ENCODE measurements around the gene MALSU1.

The MALSU1 gene

GRCh38 chr7:23336799-23337283, 37.7 kb downstream of the MALSU1 start:
- DNase-seq = no peak

- DNase-seq = no peak
Observed at GRCh38 chr7:23337374-23337773, 38.2 kb downstream of the MALSU1 start.

DNA sequence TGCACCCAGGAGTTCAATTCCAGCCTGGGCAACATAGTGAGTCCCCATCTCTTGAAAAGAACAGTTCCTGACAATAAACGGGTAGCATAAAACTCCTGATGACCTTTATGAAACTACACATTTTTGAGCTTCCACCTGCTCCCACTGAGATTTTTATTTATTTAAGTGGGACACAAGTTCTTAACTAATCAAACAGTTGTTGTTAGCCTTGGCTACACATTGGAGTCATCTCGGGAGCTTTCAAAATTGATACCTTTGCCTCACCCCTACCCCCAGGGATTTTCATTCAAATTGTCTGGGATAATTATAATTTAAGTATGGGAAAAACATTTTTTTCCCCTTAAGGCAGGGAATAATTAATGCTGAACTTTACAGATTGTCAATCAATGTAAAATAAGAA, 39.3 kb downstream of the MALSU1 start:
- no peak for DNase-seq

DNA sequence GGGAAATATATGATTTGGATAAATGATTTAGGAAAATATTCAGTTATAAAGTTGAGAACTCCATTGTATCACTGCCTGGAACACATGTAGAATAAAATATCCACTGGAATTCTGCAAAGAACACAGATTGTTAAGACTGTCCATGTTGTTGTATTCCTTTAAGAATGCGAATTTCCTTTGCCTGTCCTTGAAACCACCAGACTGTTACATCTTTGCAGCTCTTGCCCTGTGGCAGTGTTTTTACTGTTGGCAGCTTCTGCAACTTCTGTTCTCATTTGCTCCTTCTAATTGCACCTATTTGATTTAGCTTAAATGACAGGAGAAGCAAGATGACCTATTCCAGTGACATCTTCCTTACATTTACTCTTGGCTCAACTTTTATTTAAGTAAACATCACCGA, 39.7 kb downstream of the MALSU1 start:
- no peak for DNase-seq

DNA sequence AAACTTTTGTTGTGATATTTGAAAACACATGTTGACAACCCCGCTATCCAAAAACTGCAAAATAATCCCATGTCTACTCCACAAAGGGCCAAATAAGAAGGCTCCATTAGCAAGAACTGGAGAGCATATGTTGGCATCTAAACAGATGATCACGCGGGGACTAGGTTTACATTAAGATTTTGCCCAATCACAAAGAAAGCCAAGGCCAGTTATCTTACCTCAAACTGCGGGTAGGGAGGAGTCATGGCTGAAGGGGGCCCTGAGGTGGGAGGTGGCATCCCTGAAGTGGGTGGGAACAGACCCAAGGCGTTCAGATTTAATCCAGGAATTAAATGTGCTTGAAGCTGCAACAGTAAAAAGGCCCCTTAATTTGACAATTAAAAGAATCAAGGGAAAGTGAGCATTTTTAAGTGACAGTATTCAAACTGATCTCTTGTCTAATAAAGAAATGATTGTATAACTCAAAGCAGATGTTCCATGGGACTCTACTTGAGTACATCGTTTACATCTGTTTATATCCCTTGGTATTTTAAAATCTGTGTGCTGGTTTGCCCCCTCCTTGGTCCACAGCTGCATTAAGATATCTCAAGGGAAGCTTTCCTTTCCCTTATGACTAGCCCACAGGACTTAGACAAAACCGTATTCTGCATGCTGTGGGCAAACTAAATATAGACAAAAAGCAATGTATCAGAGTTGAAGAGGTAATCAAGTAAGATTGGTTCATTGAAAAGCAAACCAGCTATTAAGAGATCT, 42.9 kb downstream of the MALSU1 start:
- no peak for DNase-seq

GRCh38 chr7:23343102-23343501, 44.0 kb downstream of the MALSU1 start:
- DNase-seq = no peak

DNA sequence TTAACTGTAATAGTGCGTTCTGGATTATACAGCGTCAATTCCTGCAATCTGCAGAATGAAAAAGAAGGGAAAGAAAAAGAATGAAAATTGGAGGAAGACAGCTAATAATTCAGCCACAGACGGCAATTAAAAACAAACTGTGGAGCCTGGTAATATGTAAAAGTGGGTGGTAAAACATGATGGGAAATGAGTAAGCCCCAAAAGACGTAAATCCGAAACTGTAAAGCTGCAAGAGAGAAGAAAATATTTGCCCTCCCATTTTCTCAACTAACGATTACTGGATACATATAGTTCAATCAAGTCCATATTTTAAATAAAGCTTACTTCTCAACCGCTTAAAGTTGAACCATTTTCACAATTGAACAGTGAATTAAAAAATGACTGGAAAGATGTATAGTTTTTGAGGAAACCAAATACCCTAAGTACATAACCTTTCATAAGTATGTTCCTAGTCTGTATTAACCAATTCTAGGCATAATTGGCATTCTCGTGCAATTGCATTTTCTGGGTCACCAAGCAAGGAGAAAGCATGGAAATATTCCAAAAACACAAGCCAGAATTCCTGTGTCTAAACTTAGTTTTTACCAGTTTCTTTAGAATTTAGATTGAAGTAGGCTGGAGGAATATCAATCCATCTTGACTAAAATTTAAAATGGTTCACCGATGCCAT, 44.8 kb downstream of the MALSU1 start:
- DNase-seq = no peak

DNA sequence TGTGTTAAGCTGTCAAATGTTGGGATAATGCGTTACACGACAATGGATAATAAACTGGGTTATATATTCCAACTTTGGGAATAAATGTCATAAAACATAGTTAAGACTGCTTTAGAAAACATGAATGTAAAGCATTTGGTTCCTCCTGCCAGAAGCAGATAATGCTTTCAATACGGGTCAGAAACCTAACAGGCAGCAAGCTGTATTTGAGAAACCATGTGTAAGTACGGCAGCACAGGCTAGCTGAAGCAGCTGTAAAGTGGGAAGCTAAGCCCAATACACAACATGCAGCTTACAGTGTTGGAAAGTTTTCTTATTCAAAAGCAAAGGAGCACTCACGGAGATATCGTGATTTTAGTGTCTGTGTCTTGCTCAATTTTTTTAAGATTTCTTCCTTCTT, 46.5 kb downstream of the MALSU1 start:
- DNase-seq = no peak

- DNase-seq = no peak
Observed at GRCh38 chr7:23346316-23346715, 47.2 kb downstream of the MALSU1 start.

DNA sequence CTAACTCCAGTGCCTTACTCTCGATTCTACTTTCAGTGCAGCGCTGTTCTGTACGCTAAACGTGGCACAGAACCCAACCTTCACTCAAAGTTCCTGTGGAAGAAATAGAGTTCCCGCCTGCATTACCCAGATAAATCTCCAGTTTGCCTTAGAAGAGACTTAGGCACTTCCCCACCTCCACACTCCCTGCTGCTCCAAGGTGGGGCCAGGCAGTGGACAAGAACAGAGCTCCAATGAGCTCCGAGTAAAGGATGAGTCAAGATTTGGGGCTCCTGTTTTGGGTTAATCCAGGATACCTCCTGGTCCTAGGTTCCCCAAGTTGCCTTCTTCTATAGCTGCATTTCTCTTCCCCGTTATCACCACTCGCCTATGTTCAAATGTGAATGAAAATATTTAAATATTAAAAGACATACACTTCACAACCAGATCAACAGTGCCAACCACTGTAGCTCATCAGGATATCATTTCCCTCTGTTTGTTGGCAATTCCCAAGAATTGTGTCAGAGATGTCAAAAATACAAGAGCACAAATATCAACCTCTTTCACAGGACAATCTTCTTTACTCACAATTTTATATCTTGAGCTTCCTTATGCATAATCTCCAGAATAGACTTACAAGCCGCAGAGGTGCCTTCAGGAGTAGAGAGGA, 48.0 kb downstream of the MALSU1 start:
- DNase-seq = no peak

DNA sequence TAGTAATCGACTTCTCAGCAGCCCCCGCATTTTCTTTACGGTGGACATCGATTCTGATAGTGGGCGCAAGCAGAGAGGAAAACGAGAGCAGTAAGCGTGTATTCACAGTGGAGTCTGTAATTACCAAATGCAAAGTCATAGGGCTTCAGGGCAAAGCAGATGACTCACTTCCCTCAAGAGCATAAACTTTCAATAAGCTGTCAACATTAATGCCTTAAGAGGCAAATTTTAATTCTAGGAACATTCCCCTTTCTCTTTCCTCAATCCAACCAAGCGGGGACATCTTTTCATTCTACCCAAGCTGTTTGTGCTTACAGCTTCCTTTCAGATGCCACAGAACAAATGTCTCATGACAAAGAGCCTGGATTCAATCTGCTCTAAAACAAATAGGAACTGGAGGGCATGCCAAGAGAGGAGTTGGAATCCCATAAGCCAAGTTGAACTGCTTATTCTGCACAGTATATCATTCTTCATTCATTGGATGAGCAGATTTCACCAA, 48.6 kb downstream of the MALSU1 start:
- no peak for DNase-seq

GRCh38 chr7:23349484-23350157, 50.5 kb downstream of the MALSU1 start:
- DNase-seq = no peak

DNA sequence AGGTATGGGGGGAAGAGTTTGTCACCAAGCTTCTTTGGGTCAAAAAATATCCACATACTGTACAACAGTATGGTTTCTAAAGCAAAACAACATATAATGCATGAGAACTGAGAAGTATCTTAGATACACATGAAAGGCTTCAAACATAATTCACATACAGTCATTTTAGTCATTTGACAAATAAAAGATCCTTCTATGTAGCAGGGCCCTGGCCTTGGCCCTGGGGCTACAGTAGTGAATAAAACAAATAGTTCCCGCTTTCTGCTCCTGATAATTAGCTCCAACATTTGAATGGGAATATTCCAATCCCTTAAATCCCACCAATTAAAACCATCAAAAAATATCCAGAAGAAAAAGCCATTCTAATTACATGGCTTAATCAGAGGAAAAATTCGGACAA, 51.3 kb downstream of the MALSU1 start:
- DNase-seq = no peak

- DNase-seq = no peak
Observed at GRCh38 chr7:23353172-23353571, 54.0 kb downstream of the MALSU1 start.

- DNase-seq = no peak
Observed at GRCh38 chr7:23356168-23356567, 57.0 kb downstream of the MALSU1 start.

GRCh38 chr7:23356726-23357125, 57.6 kb downstream of the MALSU1 start:
- no peak for DNase-seq

- DNase-seq = peak; percentile 31
Observed at GRCh38 chr7:23357190-23358093, 58.3 kb downstream of the MALSU1 start.

DNA sequence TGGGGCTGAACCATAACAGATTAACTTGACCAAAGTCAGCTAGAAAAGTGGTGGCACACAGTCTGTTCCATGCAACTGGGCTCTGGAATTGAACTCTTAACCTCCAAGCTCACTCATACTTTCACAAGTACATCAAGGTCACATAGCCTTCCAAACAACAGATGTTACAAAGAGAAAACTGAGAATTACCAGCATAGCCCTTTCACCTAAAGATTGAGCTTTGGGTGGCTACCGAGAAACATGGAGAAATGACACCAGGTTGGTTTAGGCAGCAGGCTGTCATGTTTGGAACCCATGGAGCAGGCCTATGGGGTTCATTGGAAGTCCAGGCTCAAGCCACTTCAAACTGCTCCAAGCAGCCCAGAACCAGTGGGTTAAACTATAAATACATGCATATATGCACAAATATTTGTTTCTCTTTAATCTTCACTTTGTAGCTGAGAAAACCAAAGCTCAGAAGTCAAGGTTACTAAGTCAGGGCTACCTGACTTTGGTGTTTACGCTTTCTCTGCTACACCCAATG, 59.1 kb downstream of the MALSU1 start:
- DNase-seq = no peak
